Mesenchymal stem cell (in vitro differentiated cells and primary cell): ENCODE measurements around the gene SIRPB2.

Source experiments
- DNase-seq: peaks from one replicate; pipeline ENCODE4 v3.0.0-alpha.2; 2013
- H2AFZ ChIP-seq: one replicate; pipeline ENCODE4 v1.6.1; 2013; ENCODE audit warnings: low read depth, mild to moderate bottlenecking, control low read depth, inconsistent platforms, low read length, moderate library complexity
- H2AK5ac ChIP-seq: 2 replicates; pipeline ENCODE4 v1.6.1; 2013; ENCODE audit warnings: low read length, moderate library complexity, mild to moderate bottlenecking, inconsistent platforms; ENCODE audit not compliant: severe bottlenecking
- H2BK120ac ChIP-seq: one replicate; pipeline ENCODE4 v1.6.1; 2013; ENCODE audit warnings: low read depth, mild to moderate bottlenecking, inconsistent platforms, low read length, moderate library complexity
- H2BK12ac ChIP-seq, 2 experiments: one replicate each; pipeline ENCODE4 v1.6.1; 2013; ENCODE audit warnings: inconsistent platforms in 2 of 2, low read length in 2 of 2, mild to moderate bottlenecking in 2 of 2, moderate library complexity in 2 of 2, control low read depth in 1 of 2
- H2BK15ac ChIP-seq: one replicate; pipeline ENCODE4 v1.6.1; 2013; ENCODE audit warnings: mild to moderate bottlenecking, low read depth, inconsistent platforms; ENCODE audit not compliant: poor library complexity, severe bottlenecking
- H2BK5ac ChIP-seq: 2 replicates; pipeline ENCODE4 v1.6.1; 2013; ENCODE audit warnings: low read depth, mild to moderate bottlenecking, low read length, control low read depth, inconsistent platforms; ENCODE audit not compliant: poor library complexity, severe bottlenecking
- H3K14ac ChIP-seq, 2 experiments: one replicate each; pipeline ENCODE4 v1.6.1; 2013; ENCODE audit warnings: inconsistent platforms in 2 of 2, low read length in 2 of 2, control low read depth in 1 of 2, mild to moderate bottlenecking in 1 of 2, moderate library complexity in 1 of 2
- H3K18ac ChIP-seq, 2 experiments: one replicate each; pipeline ENCODE4 v1.6.1; 2013; ENCODE audit warnings: inconsistent platforms in 2 of 2, low read length in 2 of 2, control low read depth in 1 of 2, low read depth in 1 of 2, mild to moderate bottlenecking in 1 of 2
- H3K23ac ChIP-seq, 2 experiments: one replicate each; pipeline ENCODE4 v1.6.1; 2013; ENCODE audit warnings: inconsistent platforms in 2 of 2, low read length in 2 of 2, mild to moderate bottlenecking in 2 of 2, moderate library complexity in 2 of 2, control low read depth in 1 of 2
- H3K27ac ChIP-seq: 2 replicates; pipeline ENCODE4 v1.5.1; 2013; ENCODE audit warnings: mild to moderate bottlenecking, moderate library complexity, low read length, control low read depth, inconsistent platforms; ENCODE audit not compliant: poor library complexity, severe bottlenecking
- H3K27me3 ChIP-seq, 2 experiments: 2 replicates each; pipeline versions ENCODE4 v1.6.1 to v1.7.0; 2013; ENCODE audit warnings: low read length in 2 of 2, mild to moderate bottlenecking in 2 of 2, moderate library complexity in 2 of 2, control low read depth in 1 of 2, inconsistent platforms in 1 of 2; ENCODE audit not compliant: control insufficient read depth in 1 of 2, insufficient read depth in 1 of 2
- H3K36me3 ChIP-seq, 2 experiments: 2 replicates each; pipeline versions ENCODE4 v1.6.1 to v1.7.0; 2013; ENCODE audit warnings: low read length in 2 of 2, control low read depth in 1 of 2, inconsistent platforms in 1 of 2, low read depth in 1 of 2, mild to moderate bottlenecking in 1 of 2; ENCODE audit not compliant: insufficient read depth in 2 of 2, control insufficient read depth in 1 of 2
- H3K4ac ChIP-seq, 2 experiments: one replicate each; pipeline ENCODE4 v1.6.1; 2013; ENCODE audit warnings: inconsistent platforms in 2 of 2, low read length in 2 of 2, mild to moderate bottlenecking in 2 of 2, moderate library complexity in 2 of 2, control low read depth in 1 of 2, low read depth in 1 of 2
- H3K4me1 ChIP-seq: 2 replicates; pipeline ENCODE4 v1.6.1; 2013; ENCODE audit warnings: low read depth, low read length, control low read depth; ENCODE audit not compliant: control insufficient read depth, insufficient read depth
- H3K4me2 ChIP-seq: 2 replicates; pipeline ENCODE4 v1.6.1; 2013; ENCODE audit warnings: low read length, mild to moderate bottlenecking, inconsistent platforms; ENCODE audit not compliant: poor library complexity, severe bottlenecking
- H3K4me3 ChIP-seq, 2 experiments: 2 replicates each; pipeline versions ENCODE4 v1.5.1 to v1.7.0; 2013; ENCODE audit warnings: low read length in 2 of 2, mild to moderate bottlenecking in 2 of 2, control low read depth in 1 of 2, low read depth in 1 of 2; ENCODE audit not compliant: insufficient read depth in 1 of 2
- H3K79me1 ChIP-seq: replicated peaks from 2 replicates; pipeline ENCODE4 v1.6.1; 2013; ENCODE audit warnings: mild to moderate bottlenecking, control low read depth, low read length, inconsistent platforms; ENCODE audit not compliant: poor library complexity, severe bottlenecking
- H3K9ac ChIP-seq: 2 replicates; pipeline ENCODE4 v1.7.0; 2013; ENCODE audit warnings: mild to moderate bottlenecking, low read length, moderate library complexity
- H3K9me3 ChIP-seq: 2 replicates; pipeline ENCODE4 v1.7.0; 2013; ENCODE audit warnings: mild to moderate bottlenecking, low read length; ENCODE audit not compliant: control insufficient read depth
- H4K8ac ChIP-seq: one replicate; pipeline ENCODE4 v1.6.1; 2013; ENCODE audit warnings: inconsistent platforms, mild to moderate bottlenecking, low read length, moderate library complexity
- H4K91ac ChIP-seq: one replicate; pipeline ENCODE4 v1.6.1; 2013; ENCODE audit warnings: mild to moderate bottlenecking, low read length, inconsistent platforms
- WGBS: methylation state at CpG from one replicate; pipeline ENCODE4 v1.1.7; 2013; ENCODE audit warnings: mixed read lengths; 5-methylcytosine and 5-hydroxymethylcytosine counted together

Gene SIRPB2

DNA sequence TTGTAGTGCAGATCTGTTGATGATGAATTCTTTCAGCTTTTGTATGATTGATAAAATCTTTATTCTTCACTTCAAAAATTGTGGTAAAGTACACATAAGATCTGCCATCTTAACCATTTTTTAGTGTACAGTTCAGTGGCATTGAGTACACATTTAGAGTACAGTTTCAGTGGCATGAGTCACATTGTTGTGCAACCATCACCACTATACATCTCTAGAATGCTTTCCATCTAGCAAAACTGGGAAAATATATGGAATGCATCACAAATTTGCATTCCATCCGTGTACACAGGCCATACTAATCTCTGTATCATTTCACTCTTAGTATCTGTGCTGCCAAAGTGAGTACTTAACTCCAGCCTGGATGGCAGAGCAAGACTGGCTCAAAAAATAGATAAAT lies 37.6 kb upstream of the SIRPB2 start:
- Histone ChIP-seq H3K36me3 (no peaks in the 10 kb centered on the region), H3K14ac (no peak overlapping the region), H2BK120ac (no peak overlapping the region), H2BK15ac (no peak overlapping the region), H3K4ac (no peak overlapping the region), H3K4me2 (no peak overlapping the region), H3K4me3 (no peak overlapping the region), H2AK5ac (no peak overlapping the region), H3K23ac (no peak overlapping the region), H3K9ac (no peak overlapping the region), H3K27ac (no peak overlapping the region), H3K27me3 (peaks cover 0 to 8% of the 10 kb centered on the region in 2 experiments), H3K79me1 (no peaks in the 10 kb centered on the region), H2BK5ac (no peak overlapping the region), H3K9me3 (no peaks in the 10 kb centered on the region), H2AFZ (no peak overlapping the region), H4K91ac (no peak overlapping the region), H4K8ac (no peak overlapping the region), H2BK12ac (no peak overlapping the region), H3K4me1 (no peaks in the 10 kb centered on the region), H3K18ac (no peak overlapping the region)
- WGBS, result 25% methylated on average over 1 of the region's 1 CpG
- peak; percentile 15 for DNase-seq

GRCh38 chr20:1527923-1528322 lies 36.7 kb upstream of the SIRPB2 start:
- Histone ChIP-seq H2BK15ac (no peak overlapping the region), H3K14ac (no peak overlapping the region), H2AFZ (no peak overlapping the region), H2BK12ac (no peak overlapping the region), H3K27me3 (peaks cover 0 to 16% of the 10 kb centered on the region in 2 experiments), H3K27ac (no peak overlapping the region), H4K91ac (no peak overlapping the region), H4K8ac (no peak overlapping the region), H3K4me1 (no peaks in the 10 kb centered on the region), H3K36me3 (no peaks in the 10 kb centered on the region), H3K4me3 (no peak overlapping the region), H3K23ac (no peak overlapping the region), H3K79me1 (no peaks in the 10 kb centered on the region), H3K4me2 (no peak overlapping the region), H3K4ac (no peak overlapping the region), H3K18ac (no peak overlapping the region), H3K9ac (no peak overlapping the region), H2AK5ac (no peak overlapping the region), H2BK5ac (no peak overlapping the region), H3K9me3 (no peaks in the 10 kb centered on the region), H2BK120ac (no peak overlapping the region)
- DNase-seq, result no peak

DNA sequence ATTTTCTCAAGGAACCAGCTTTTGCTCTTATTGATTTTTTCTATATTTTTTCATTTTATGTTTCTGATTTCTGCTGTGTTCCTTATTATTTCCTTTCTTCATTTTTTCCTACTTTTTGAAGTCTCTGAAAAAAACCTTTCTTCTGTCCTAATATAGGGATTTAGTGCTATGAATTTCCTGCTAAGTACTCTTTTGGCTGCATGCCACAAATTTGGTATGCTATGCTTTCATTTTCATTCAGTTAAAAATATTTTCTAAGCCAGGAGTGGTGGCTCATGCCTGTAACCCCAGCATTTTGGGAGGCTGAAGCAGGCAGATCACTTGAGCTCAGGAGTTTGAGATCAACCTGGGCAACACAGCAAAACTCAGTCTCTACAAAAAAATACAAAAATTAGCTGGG lies 35.7 kb upstream of the SIRPB2 start:
- Histone ChIP-seq H2BK120ac (no peak overlapping the region), H3K27ac (no peak overlapping the region), H2BK5ac (peak overlapping the region; percentile 66), H3K14ac (no peak overlapping the region), H2BK12ac (no peak overlapping the region), H3K9ac (no peak overlapping the region), H3K4ac (no peak overlapping the region), H4K8ac (no peak overlapping the region), H3K4me2 (no peak overlapping the region), H4K91ac (no peak overlapping the region), H3K18ac (no peak overlapping the region), H3K9me3 (no peaks in the 10 kb centered on the region), H3K4me1 (no peaks in the 10 kb centered on the region), H3K79me1 (no peaks in the 10 kb centered on the region), H3K36me3 (no peaks in the 10 kb centered on the region), H2AK5ac (no peak overlapping the region), H3K27me3 (peaks cover 0 to 21% of the 10 kb centered on the region in 2 experiments), H2BK15ac (no peak overlapping the region), H2AFZ (no peak overlapping the region), H3K4me3 (no peak overlapping the region), H3K23ac (no peak overlapping the region)
- no peak for DNase-seq

- Histone ChIP-seq H2BK5ac (no peak overlapping the region), H2BK12ac (no peak overlapping the region), H2AK5ac (no peak overlapping the region), H3K79me1 (no peaks in the 10 kb centered on the region), H3K18ac (no peak overlapping the region), H3K4ac (no peak overlapping the region), H3K23ac (no peak overlapping the region), H2BK120ac (no peak overlapping the region), H4K91ac (no peak overlapping the region), H3K9me3 (no peaks in the 10 kb centered on the region), H3K14ac (no peak overlapping the region), H3K4me3 (no peak overlapping the region), H3K4me1 (no peaks in the 10 kb centered on the region), H2AFZ (no peak overlapping the region), H3K36me3 (no peaks in the 10 kb centered on the region), H3K27ac (no peak overlapping the region), H3K27me3 (peaks cover 5 to 26% of the 10 kb centered on the region in 2 experiments), H3K9ac (no peak overlapping the region), H4K8ac (no peak overlapping the region), H3K4me2 (no peak overlapping the region), H2BK15ac (no peak overlapping the region)
- no peak for DNase-seq
- WGBS, result no CpG with 5 or more reads among the region's 1 CpG
These were observed 35.1 kb upstream of the SIRPB2 start for GRCh38 chr20:1526310-1526709.
